Peyer's patch (tissue), 4 donors: ENCODE measurements around the gene SBF1.

Experiments
- CTCF ChIP-seq, 6 experiments: fragments of 450-650 bp in 4 of 6; fragments of 200-600 bp in 2 of 6; sonication (generic) in 1 of 6; IDR thresholded peaks; one replicate each; pipeline ENCODE4 v1.5.1; 2017 to 2019; ENCODE audit warnings: antibody characterized with exemption in 6 of 6, mild to moderate bottlenecking in 3 of 6, moderate library complexity in 1 of 6
- POLR2A ChIP-seq, 2 donors: fragments of 450-650 bp; IDR thresholded peaks; one replicate each; pipeline ENCODE4 v1.5.1; 2017; ENCODE audit warnings: antibody characterized with exemption in 2 of 2, mild to moderate bottlenecking in 2 of 2, moderate library complexity in 2 of 2

GRCh38 chr22:50497093-50497492, 22.3 kb upstream of the SBF1 start:
- TF ChIP-seq CTCF (IDR thresholded peaks at IDR 0.05): no peak
- no peak for TF ChIP-seq POLR2A (IDR thresholded peaks at IDR 0.05)
